Measurements from ENCODE around the gene DPEP1.
A peak's percentile ranks its signal among the peaks of the same experiment; 100 is the strongest.

DPEP1 gene

DNA sequence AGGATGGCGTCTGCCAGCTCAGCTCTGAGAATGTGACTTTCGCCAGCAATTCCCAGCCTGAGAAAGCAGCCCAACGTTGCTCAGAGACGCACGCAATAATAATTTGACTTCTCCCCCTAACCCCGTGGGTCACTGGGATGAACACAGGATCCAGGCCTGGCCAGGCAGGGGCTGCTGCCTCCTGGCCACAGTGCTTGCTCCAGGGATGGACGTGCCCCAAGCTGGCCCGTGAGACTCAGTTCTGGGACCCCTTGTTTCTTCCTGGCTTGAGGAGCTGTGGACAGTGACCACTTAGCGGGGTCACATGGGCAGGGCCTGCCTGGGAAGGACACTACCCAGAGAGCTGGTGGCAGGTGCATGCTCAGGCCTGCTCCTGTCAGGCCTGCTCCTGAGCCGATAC lies 13.5 kb upstream of the DPEP1 start:
- no peak for DNase-seq

GRCh38 chr16:89600427-89600826 lies 13.0 kb upstream of the DPEP1 start:
- no peak for DNase-seq

DNA sequence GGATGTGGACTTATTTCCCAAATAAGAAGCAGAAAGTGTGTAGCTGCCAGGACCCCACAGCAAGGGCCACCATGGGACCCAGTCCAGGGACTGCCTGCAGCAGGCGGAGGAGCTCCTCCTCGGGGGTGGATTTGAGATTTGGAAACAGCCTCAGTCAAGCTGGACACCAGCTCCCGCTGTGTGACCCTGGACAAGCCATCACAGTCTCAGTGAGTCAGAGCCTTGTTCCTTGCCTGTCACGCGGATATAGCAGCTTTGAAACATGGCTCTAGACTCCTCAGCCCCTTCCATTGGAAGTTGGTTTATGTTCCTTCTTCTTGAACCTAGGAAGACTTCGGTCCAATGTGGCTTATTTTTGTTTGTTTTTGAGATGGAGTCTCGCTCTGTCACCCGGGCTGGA lies 12.5 kb upstream of the DPEP1 start:
- DNase-seq = no peak

- no peak for DNase-seq
Observed at GRCh38 chr16:89601906-89602272, 11.6 kb upstream of the DPEP1 start.

DNA sequence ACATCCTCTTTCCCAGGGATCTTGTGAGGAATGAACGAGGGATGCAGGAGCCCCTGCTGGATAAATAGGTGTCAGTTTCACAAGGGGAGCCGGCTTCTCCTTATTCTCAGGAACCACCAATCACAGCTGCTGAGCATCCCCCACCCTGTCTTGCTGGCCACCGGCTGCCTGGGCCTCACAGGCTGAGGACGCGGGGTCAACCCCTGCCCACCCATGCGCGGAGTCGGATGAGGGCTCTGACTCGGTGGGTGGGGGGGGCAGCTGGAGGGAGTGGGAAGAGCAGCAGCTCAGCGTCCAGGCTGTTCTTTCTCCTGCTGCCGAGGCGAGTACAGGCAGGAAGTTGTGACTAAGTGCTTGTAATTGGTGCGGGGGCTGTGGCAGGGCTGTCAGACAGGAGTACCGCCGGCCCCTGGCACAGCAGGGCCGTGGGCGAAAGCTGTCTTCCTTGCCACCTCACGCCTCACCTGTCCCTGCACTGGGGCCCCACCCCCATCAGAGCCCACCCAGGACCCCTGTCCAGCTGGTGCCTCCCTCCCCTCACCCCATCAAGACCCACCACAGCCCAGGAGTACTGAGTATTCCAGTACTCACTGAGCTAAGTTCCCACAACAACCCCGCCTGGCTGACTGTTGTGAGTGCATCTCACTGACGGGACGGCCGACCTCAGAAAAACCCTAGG lies 11.0 kb upstream of the DPEP1 start:
- DNase-seq = peak; percentile 18 to 38

DNA sequence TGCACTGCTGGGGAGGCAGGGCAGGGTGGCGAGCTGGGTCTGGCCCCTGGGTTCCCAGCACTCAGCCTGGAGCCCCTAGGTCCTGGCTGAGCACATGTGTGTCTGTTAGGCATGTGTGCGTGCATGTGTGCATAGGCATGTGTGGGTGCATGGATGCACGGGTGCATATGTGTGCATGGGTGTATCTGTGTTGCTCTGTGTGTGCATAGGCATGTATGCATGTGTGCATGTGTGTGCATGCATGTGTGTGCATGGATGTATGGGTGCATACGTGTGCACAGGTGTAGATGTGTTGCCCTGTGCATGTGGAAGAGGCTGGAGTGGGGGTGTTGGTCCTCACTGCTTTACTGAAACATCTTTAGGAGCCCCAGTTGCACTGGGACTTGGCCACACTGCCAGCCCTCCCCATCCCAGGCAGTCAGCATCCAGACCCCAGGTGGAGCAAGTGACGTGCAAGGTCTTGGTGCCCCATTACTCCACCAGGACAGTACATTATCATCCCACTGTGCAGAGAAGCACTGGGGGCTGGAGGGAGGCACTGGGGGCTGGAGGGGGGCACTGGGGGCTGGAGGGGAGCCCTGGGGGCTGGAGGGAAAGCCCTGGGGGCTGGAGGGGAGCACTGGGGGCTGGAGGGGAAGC lies 10.4 kb upstream of the DPEP1 start:
- DNase-seq = no peak

DNA sequence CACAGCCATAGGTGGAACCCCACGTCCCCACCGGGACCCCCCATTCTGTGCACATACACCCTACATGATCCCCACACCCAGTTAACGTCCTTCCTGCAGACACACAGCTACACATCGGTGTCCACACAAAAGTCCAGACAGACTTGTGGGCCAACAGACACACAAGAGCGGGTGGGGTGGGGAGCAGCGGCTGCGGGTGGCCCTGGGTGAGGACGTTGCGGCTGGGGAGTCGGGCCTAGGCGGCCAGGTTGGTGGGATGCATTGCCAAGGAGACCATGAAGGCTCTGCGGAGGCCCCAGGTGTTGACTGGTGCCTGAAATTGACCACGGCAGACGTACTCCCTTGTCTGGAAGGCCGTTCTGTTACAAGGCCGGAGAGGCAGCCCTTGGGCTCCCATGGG lies 8.7 kb upstream of the DPEP1 start:
- no peak for DNase-seq

- no peak for DNase-seq
Observed at GRCh38 chr16:89605186-89605970, 8.1 kb upstream of the DPEP1 start.

- peak; percentile 87 to 89 for DNase-seq
Observed at GRCh38 chr16:89606006-89606405, 7.4 kb upstream of the DPEP1 start.

DNA sequence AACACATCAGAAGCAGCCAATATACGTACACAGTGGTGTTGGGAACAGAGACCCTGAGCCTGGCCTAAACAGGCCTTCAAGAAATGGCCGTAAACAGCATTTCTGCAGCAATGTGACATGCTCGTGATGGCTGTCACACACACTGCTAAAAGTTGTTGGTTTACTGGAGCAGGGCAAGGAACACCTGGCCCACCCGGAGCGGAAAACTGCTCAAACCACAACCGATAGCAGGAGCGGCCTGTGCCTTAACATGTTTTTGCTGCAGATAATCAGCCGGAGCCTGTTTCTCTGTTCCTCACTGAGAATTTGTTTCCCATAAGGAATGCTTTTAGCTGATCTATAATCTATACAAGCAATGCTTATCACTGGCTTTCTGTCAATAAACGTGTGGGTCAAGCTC lies 6.0 kb upstream of the DPEP1 start:
- no peak for DNase-seq

DNA sequence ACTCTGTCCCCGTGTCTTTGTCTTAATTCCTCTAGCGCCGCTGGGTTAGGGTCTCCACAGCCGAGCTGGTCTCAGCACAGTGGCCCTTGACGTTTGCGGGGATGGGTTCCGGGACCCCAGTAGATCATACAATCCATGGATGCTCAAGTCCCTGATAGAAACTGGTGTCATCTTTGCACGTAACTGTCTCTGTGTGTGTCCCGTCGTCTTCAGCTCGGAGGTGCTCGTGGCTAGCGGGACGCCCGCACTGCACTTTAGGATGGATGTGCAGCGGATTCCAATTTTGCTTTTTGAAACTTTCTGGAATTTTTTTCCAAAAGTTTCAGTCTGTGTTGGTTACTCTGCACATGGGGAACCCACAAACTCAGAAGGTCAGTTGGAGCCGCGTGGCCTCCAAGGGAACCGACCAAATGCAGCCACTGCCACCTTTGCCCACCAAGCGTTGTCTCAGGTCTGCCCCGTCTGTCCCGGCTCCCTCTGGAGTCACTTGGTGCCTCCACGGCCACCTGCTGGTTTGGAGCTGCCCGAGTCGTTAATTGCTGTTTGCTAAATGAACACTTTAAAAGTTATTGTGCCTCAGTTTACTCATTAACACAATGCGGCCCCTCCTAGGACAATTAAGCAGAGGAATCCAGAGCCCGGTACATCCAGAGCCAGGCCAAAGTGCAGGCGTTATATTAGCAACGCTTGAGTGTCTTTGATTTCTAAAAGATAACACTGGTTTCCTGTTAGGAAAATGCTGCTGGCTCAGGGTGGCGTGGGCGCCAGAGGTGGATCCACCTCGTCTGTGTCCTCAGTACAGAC lies 5.3 kb upstream of the DPEP1 start:
- DNase-seq = no peak

- DNase-seq = no peak
Observed at GRCh38 chr16:89610108-89610453, 3.4 kb upstream of the DPEP1 start.

- DNase-seq = no peak
Observed at GRCh38 chr16:89612415-89613166, 851 bp upstream of the DPEP1 start.

DNA sequence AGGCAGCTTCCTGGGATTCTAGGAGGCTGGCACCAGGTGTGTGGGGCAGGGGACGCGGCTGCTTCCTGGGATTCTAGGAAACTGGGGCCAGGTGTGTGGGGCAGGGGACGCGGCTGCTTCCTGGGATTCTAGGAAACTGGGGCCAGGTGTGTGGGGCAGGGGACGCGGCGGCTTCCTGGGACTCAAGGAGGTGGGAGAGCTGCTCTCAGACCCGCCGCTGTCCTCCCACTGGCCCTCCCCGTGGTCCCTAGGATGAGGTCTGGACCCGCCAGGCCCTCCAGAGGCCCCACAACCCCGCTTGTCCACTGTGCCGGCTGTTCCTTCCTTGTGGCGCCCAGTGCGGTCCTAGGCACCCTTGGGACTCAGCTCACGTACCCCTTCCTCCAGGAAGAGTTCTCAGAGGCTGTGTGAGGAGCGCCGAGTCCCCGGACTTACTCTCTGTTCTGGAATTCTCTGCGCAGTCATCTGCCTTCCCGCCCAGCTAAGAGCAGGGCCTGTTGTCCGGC lies 565 bp downstream of the DPEP1 start:
- no peak for DNase-seq

GRCh38 chr16:89615176-89615575 lies 1.7 kb downstream of the DPEP1 start:
- DNase-seq = no peak

DNA sequence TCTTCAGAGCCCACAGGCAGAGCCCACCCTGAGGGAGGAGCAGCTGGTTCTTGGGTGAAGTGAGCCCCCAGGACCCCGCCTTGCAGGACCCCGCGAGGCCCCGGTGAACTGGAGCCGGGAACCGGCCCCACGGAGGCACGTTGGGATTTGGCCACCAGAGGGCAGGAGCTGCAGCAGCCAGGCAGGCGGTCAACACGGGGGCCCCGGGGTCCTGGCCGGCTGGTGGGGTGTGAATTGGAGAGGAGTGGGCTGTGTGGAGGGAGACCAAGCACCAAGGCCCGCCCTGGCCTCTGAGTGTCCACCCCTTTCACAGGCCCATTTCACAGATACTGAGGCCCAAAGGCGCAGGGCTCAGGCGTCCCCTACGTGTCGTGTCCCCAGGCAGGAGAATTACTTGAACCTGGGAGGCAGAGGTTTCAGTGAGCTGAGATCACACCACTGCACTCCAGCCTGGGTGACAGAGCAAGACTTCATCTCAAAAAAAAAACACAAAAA lies 2.2 kb downstream of the DPEP1 start:
- DNase-seq = peak in 1 of 2 experiments; percentile 27

- DNase-seq = no peak
Observed at GRCh38 chr16:89616623-89617022, 3.2 kb downstream of the DPEP1 start.

DNA sequence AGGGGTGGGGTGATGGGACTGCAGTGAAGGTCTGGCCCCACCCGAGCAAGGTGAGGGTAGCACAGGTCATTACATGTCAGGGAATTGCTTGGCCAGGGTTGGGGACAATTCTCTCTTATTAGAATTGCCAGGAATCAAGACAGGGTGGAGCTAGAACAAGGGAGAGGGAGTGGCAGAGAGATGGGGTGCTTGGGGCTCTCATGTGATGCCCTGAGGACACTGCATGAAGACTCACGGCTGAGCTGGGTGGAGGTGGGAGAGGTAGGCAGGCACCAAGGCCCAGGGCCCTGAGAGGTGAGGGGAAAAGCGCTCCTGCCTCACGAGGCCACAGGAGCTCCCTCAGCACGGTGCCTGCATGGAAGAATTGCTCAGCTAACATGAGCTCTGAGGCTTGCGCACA lies 3.6 kb downstream of the DPEP1 start:
- DNase-seq = no peak

GRCh38 chr16:89618109-89618998 lies 4.9 kb downstream of the DPEP1 start:
- DNase-seq = no peak

- DNase-seq = no peak
Observed at GRCh38 chr16:89619840-89620239, 6.4 kb downstream of the DPEP1 start.

DNA sequence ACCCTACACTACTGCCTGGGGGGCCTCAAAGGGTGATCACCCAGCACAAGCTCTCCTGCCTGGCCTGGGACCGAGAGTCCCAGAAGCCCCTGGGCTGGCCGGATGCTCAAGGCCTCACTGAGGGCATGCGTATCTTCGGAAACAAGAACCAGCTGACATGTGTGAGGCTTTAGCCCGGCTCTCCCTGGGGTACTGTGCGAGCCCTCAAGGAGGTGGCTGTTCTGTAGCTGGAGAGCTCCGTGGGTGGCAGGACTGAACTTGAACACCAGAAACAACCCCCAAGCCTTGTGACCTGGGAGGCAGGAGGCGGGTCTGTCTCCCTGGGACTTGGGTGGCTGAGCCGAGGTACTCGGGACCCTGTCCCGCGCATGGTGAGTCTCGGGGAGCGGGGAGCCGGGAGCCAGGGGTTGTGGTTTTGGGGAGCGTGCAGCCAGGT lies 7.0 kb downstream of the DPEP1 start:
- no peak for DNase-seq
